Neural cell (in vitro differentiated cells): ENCODE results near the gene DIP2C. TPM values are rescaled to one million over a fixed set of nuclear protein-coding genes. Genes with fewer than 3 reads are reported as not detected.
"Not testable (repeated sequence)": the region's sequence is repeated elsewhere in the genome, so short reads cannot be mapped to it uniquely, and the experiment has no call there.

Experiments
- H2AFZ ChIP-seq: fragments of 200-600, 300-800 bp; sonication (generic), shearing (Covaris generic); 2 replicates; pipeline ENCODE4 v1.6.0; 2014; ENCODE audit warnings: low read depth, mild to moderate bottlenecking, antibody characterized with exemption, low read length, moderate library complexity
- H3F3A ChIP-seq: fragments of 200-600 bp; shearing (Covaris generic); 2 replicates; pipeline ENCODE4 v1.6.1; 2016; ENCODE audit warnings: mild to moderate bottlenecking, moderate library complexity, mixed read lengths, antibody characterized with exemption, low read length; ENCODE audit not compliant: insufficient read depth, poor library complexity, severe bottlenecking
- H3K27ac ChIP-seq: fragments of 200-600, 300-800 bp; sonication (generic), shearing (Covaris generic); 2 replicates; pipeline ENCODE4 v1.5.1; 2014; ENCODE audit warnings: mild to moderate bottlenecking, low read length, moderate library complexity
- H3K27me3 ChIP-seq: fragments of 300-800, 200-600 bp; sonication (generic), shearing (Covaris generic); 2 replicates; pipeline ENCODE4 v1.6.0; 2014; ENCODE audit warnings: mild to moderate bottlenecking, low read depth, low read length, moderate library complexity; ENCODE audit not compliant: insufficient read depth
- H3K36me3 ChIP-seq: fragments of 300-800, 200-600 bp; sonication (generic), shearing (Covaris generic); 2 replicates; pipeline ENCODE4 v1.5.1; 2014; ENCODE audit warnings: mild to moderate bottlenecking, antibody characterized with exemption, low read length, moderate library complexity; ENCODE audit not compliant: insufficient read depth
- H3K4me2 ChIP-seq: fragments of 300-800, 200-600 bp; sonication (generic), shearing (Covaris generic); 2 replicates; pipeline ENCODE4 v1.6.0; 2014; ENCODE audit warnings: mild to moderate bottlenecking, low read length
- H3K4me3 ChIP-seq: fragments of 300-800, 200-600 bp; sonication (generic), shearing (Covaris generic); 2 replicates; pipeline ENCODE4 v1.5.1; 2014; ENCODE audit warnings: mild to moderate bottlenecking, low read length, moderate library complexity
- H3K79me2 ChIP-seq: fragments of 200-600 bp; shearing (Covaris generic); replicated peaks from 2 replicates; pipeline ENCODE4 v1.6.0; 2014; ENCODE audit warnings: mild to moderate bottlenecking, low read length, moderate library complexity; ENCODE audit not compliant: insufficient read depth
- H3K9ac ChIP-seq: fragments of 300-800, 200-600 bp; sonication (generic), shearing (Covaris generic); 2 replicates; pipeline ENCODE4 v1.6.1; 2016; ENCODE audit warnings: mild to moderate bottlenecking, low read length, mixed read lengths
- H3K9me2 ChIP-seq: fragments of 200-600 bp; shearing (Covaris generic); 2 replicates; pipeline ENCODE4 v1.6.1; 2016; ENCODE audit warnings: mild to moderate bottlenecking, low read length, mixed read lengths; ENCODE audit not compliant: insufficient read depth
- H3K9me3 ChIP-seq: fragments of 200-600, 300-800 bp; sonication (generic), shearing (Covaris generic); 2 replicates; pipeline ENCODE4 v1.6.1; 2016; ENCODE audit warnings: mild to moderate bottlenecking, mixed run types, low read length, moderate library complexity, mixed read lengths
- H4K20me1 ChIP-seq: fragments of 200-600 bp; shearing (Covaris generic); 2 replicates; pipeline ENCODE4 v1.6.1; 2016; ENCODE audit warnings: mild to moderate bottlenecking, mixed run types; ENCODE audit not compliant: insufficient read depth
- EP300 ChIP-seq: fragments of 450-650 bp; conservative IDR thresholded peaks from 2 replicates; pipeline ENCODE4 v1.6.1; 2014; ENCODE audit warnings: antibody characterized with exemption, mild to moderate bottlenecking, moderate library complexity; ENCODE audit not compliant: poor library complexity, severe bottlenecking
- EZH2 ChIP-seq: fragments of 200-600, 300-800 bp; shearing (Covaris generic), sonication (generic); IDR thresholded peaks from 2 replicates; pipeline ENCODE4 v1.6.1; 2014; ENCODE audit warnings: antibody characterized with exemption, low read length, borderline replicate concordance, mild to moderate bottlenecking; ENCODE audit not compliant: insufficient read depth, poor library complexity, severe bottlenecking
- MXI1 ChIP-seq: fragments of 450-650 bp; conservative IDR thresholded peaks from 2 replicates; pipeline ENCODE4 v1.6.1; 2014; ENCODE audit warnings: antibody characterized with exemption, mild to moderate bottlenecking; ENCODE audit not compliant: poor library complexity, severe bottlenecking
- POLR2AphosphoS5 ChIP-seq: IDR thresholded peaks from 2 replicates; pipeline ENCODE4 v1.6.1; 2012
- RAD21 ChIP-seq: fragments of 450-650 bp; conservative IDR thresholded peaks from 2 replicates; pipeline ENCODE4 v1.6.1; 2014; ENCODE audit warnings: antibody characterized with exemption, mild to moderate bottlenecking, moderate library complexity
- SMC3 ChIP-seq: fragments of 450-650 bp; conservative IDR thresholded peaks from 2 replicates; pipeline ENCODE4 v1.6.1; 2014; ENCODE audit warnings: antibody characterized with exemption, mild to moderate bottlenecking, moderate library complexity; ENCODE audit not compliant: poor library complexity
- TAF1 ChIP-seq: IDR thresholded peaks from 2 replicates; pipeline ENCODE4 v1.6.1; 2012; ENCODE audit warnings: low read depth
- polyA plus RNA-seq: library from polyadenylated mRNA; depleted of rRNA; stranded (reverse); fragments of >200 nt; gene quantifications from 2 replicates; pipeline ENCODE4 v1.2.3, GENCODE V29; 2014
- TF ChIP-seq, protein P1 (sequence below): fragments of 450-650 bp; IDR thresholded peaks from 2 replicates; pipeline ENCODE4 v1.5.1; 2014; ENCODE audit warnings: antibody characterized with exemption, mild to moderate bottlenecking, moderate library complexity; ENCODE audit not compliant: poor library complexity, severe bottlenecking
- TF ChIP-seq, protein P2 (sequence below): IDR thresholded peaks from 2 replicates; pipeline ENCODE4 v1.6.1; 2012; ENCODE audit warnings: borderline replicate concordance

DIP2C gene
- polyA plus RNA-seq, 1 donor from 2014 or later = 24.1 TPM

DNA sequence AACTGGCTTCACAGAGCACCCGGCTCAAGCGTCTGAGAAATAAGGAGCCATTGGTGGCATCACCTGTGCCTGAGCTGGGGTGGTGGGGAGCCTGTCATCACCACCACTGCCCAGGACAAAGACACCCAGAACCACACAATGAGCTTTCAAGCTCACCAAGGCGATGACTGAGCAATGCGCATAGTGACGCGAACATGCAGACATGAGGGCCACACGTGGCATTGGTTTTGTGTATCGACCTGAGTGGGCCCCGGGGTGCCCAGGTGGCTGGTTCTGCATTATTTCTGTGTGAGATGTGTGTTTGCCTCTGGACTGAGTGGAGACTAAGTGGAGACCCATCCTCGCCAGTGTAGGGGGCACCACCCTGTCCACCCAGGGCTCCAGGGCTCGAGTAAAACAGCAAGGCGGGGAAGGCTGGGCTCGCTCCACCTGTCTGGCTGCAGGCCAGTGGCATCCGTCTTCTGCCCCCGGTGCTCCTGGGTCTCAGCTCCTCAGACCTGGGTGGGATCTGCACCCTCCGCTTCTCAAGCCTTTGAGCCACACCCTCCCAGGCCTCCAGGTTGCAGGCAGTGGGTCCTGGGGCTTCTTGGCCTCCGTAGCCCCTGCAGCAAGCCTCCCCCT is 92.6 kb downstream of the DIP2C start:
- Histone ChIP-seq H3K79me2 (peaks cover 91% of the 10 kb centered on the region), H2AFZ (no peak overlapping the region), H3K27me3 (no peaks in the 10 kb centered on the region), H3F3A (no peaks in the 10 kb centered on the region), H3K9me2 (no peaks in the 10 kb centered on the region), H3K4me3 (no peak overlapping the region), H4K20me1 (peaks cover 3% of the 10 kb centered on the region), H3K4me2 (no peak overlapping the region), H3K9me3 (no peaks in the 10 kb centered on the region), H3K9ac (no peak overlapping the region), H3K27ac (no peak overlapping the region), H3K36me3 (no peaks in the 10 kb centered on the region)
- TF ChIP-seq SMC3 = no peak
- no peak for TF ChIP-seq RAD21
- TF ChIP-seq POLR2AphosphoS5 = no peak
- TF ChIP-seq, protein P1, sequence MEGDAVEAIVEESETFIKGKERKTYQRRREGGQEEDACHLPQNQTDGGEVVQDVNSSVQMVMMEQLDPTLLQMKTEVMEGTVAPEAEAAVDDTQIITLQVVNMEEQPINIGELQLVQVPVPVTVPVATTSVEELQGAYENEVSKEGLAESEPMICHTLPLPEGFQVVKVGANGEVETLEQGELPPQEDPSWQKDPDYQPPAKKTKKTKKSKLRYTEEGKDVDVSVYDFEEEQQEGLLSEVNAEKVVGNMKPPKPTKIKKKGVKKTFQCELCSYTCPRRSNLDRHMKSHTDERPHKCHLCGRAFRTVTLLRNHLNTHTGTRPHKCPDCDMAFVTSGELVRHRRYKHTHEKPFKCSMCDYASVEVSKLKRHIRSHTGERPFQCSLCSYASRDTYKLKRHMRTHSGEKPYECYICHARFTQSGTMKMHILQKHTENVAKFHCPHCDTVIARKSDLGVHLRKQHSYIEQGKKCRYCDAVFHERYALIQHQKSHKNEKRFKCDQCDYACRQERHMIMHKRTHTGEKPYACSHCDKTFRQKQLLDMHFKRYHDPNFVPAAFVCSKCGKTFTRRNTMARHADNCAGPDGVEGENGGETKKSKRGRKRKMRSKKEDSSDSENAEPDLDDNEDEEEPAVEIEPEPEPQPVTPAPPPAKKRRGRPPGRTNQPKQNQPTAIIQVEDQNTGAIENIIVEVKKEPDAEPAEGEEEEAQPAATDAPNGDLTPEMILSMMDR = no peak
- TF ChIP-seq EP300 = no peak
- TF ChIP-seq, protein P2, sequence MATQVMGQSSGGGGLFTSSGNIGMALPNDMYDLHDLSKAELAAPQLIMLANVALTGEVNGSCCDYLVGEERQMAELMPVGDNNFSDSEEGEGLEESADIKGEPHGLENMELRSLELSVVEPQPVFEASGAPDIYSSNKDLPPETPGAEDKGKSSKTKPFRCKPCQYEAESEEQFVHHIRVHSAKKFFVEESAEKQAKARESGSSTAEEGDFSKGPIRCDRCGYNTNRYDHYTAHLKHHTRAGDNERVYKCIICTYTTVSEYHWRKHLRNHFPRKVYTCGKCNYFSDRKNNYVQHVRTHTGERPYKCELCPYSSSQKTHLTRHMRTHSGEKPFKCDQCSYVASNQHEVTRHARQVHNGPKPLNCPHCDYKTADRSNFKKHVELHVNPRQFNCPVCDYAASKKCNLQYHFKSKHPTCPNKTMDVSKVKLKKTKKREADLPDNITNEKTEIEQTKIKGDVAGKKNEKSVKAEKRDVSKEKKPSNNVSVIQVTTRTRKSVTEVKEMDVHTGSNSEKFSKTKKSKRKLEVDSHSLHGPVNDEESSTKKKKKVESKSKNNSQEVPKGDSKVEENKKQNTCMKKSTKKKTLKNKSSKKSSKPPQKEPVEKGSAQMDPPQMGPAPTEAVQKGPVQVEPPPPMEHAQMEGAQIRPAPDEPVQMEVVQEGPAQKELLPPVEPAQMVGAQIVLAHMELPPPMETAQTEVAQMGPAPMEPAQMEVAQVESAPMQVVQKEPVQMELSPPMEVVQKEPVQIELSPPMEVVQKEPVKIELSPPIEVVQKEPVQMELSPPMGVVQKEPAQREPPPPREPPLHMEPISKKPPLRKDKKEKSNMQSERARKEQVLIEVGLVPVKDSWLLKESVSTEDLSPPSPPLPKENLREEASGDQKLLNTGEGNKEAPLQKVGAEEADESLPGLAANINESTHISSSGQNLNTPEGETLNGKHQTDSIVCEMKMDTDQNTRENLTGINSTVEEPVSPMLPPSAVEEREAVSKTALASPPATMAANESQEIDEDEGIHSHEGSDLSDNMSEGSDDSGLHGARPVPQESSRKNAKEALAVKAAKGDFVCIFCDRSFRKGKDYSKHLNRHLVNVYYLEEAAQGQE = no peak
- no peak for TF ChIP-seq TAF1
- no peak for TF ChIP-seq EZH2
- no peak for TF ChIP-seq MXI1

DNA sequence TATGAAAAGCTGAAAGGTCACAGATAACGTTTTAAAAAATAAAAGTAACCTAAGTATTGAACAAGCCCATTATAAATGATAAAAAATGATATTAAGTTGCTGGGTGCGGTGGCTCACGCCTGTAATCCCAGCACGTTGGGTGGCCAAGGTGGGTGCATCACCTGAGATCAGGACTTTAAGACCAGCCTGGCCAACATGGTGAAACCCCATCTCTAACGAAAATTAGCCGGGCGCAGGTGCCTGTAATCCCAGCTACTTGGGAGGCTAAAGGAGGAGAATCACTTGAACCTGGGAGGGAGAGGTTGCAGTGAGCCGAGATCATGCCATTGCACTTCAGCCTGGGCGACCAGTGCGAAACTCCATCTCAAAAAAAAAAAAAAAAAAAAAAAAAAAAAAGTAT is 93.3 kb downstream of the DIP2C start:
- peaks cover 91% of the 10 kb centered on the region for H3K79me2 ChIP-seq

DNA sequence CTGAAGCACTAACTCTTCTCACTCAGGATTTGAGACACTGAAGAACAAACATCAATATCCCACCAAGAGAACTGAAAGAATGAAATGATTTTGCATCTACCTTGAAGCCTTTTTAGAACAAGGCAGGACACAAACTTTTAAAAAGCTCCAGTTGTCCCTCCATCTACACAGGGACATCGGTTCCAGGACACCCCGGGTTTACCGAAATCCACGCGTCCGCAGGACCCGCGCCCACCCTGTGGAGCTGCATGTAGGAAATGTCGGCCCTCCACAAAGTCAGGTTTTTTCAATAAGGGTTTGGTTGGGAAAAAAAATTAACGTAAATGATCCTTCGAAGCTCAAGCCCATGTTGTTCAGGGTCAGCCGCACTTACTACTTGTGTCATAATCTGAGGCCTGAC is 94.0 kb downstream of the DIP2C start:
- Histone ChIP-seq H3K27ac (no peak overlapping the region), H3K79me2 (peaks cover 91% of the 10 kb centered on the region), H3K4me3 (no peak overlapping the region), H3K9me3 (no peaks in the 10 kb centered on the region), H3K9me2 (no peaks in the 10 kb centered on the region), H4K20me1 (no peaks in the 10 kb centered on the region), H3K27me3 (no peaks in the 10 kb centered on the region), H3F3A (no peaks in the 10 kb centered on the region), H3K36me3 (no peaks in the 10 kb centered on the region), H3K4me2 (no peak overlapping the region), H2AFZ (no peak overlapping the region), H3K9ac (no peak overlapping the region)
- TF ChIP-seq MXI1 (no peak), EP300 (no peak), SMC3 (no peak), TAF1 (no peak), RAD21 (no peak), EZH2 (no peak), POLR2AphosphoS5 (no peak)
- TF ChIP-seq, protein P1 = no peak
- TF ChIP-seq, protein P2 = no peak

More for the DNA sequence above, 93.3 kb downstream of the DIP2C start:
- H3K36me3 ChIP-seq, H3K27me3 ChIP-seq, H3K4me2 ChIP-seq, H3K9me3 ChIP-seq, H3K4me3 ChIP-seq, H2AFZ ChIP-seq, H3F3A ChIP-seq, H3K27ac ChIP-seq, H3K9ac ChIP-seq, H4K20me1 ChIP-seq, H3K9me2 ChIP-seq: not testable (repeated sequence)
